ENCODE measurements around the gene STK32C. TPM values are rescaled to one million over a fixed set of nuclear protein-coding genes. Genes with fewer than 3 reads are reported as not detected.

STK32C gene
- total RNA-seq, 1 experiment from 2014 or later: 16.5 TPM

DNA sequence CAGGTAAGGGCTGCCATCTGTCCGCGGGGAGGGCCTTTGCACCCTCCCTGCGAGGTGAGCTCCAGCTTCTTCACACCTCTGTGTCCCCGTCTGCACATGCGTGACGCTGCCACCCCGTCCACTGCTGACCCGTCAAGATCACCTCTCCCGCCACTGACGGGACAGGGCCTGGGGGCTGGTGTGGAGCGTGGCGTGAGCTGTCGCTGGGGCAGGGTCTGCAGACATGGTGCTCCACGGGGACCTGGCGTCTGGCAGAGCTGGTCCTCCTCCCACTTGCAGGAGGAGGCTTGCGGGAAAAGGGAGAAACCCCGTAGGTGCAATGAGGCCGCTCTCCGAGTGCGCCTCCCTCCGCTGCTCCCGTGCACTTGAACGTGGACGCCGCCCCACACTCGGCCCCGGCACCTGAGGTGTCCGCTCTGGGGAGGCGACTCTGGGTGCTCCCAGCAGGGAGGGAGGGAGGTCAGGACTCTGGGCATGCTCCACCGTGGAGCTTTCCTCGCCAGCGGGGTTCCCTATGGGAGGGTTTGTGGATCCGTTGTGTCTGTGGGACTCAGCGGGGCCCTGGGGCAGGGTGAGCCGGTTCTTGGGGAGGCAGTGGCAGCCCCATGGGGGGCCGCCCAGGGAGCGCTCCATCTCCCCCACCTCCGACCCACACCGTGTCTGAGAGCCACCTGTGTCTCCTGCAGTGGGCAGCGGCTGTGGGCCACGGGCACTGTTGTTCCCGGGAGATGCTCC, 138.6 kb downstream of the STK32C start:
- DNase-seq (ENCODE audit: low spot score): no peak
- BruUV-seq (replicated peaks): no TSS peak
- intact Hi-C loops (cut with micrococcal nuclease; ENCODE audit: unreplicated experiment): no loop called here
- ChIA-PET POLR2A (ENCODE audit: low non-redundant PET) (no interaction called here), CTCF (no interaction called here)
- Histone ChIP-seq H3K4me3 (ENCODE audit: low read depth, low read length, poor library complexity, severe bottlenecking) (no peak overlapping the region), H3K4me1 (ENCODE audit: insufficient read depth, low read length, poor library complexity, severe bottlenecking) (no peaks in the 10 kb centered on the region), H3K27me3 (replicated peaks; ENCODE audit: insufficient read depth, low read depth, low read length, poor library complexity) (no peaks in the 10 kb centered on the region), H3K9me3 (ENCODE audit: low read depth, low read length, poor library complexity, severe bottlenecking) (no peaks in the 10 kb centered on the region), H3K36me3 (ENCODE audit: insufficient read depth, low read length, poor library complexity, severe bottlenecking) (no peaks in the 10 kb centered on the region), H3K27ac (ENCODE audit: low read depth, low read length, poor library complexity, severe bottlenecking) (no peak overlapping the region)
- no peak for TF ChIP-seq EZH2 (IDR thresholded peaks at IDR 0.05; ENCODE audit: borderline replicate concordance, low read depth, low read length, poor library complexity, severe bottlenecking)
- TF ChIP-seq, protein P1, sequence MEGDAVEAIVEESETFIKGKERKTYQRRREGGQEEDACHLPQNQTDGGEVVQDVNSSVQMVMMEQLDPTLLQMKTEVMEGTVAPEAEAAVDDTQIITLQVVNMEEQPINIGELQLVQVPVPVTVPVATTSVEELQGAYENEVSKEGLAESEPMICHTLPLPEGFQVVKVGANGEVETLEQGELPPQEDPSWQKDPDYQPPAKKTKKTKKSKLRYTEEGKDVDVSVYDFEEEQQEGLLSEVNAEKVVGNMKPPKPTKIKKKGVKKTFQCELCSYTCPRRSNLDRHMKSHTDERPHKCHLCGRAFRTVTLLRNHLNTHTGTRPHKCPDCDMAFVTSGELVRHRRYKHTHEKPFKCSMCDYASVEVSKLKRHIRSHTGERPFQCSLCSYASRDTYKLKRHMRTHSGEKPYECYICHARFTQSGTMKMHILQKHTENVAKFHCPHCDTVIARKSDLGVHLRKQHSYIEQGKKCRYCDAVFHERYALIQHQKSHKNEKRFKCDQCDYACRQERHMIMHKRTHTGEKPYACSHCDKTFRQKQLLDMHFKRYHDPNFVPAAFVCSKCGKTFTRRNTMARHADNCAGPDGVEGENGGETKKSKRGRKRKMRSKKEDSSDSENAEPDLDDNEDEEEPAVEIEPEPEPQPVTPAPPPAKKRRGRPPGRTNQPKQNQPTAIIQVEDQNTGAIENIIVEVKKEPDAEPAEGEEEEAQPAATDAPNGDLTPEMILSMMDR (conservative IDR thresholded peaks at IDR 0.05; ENCODE audit: low read depth, low read length): no peak

DNA sequence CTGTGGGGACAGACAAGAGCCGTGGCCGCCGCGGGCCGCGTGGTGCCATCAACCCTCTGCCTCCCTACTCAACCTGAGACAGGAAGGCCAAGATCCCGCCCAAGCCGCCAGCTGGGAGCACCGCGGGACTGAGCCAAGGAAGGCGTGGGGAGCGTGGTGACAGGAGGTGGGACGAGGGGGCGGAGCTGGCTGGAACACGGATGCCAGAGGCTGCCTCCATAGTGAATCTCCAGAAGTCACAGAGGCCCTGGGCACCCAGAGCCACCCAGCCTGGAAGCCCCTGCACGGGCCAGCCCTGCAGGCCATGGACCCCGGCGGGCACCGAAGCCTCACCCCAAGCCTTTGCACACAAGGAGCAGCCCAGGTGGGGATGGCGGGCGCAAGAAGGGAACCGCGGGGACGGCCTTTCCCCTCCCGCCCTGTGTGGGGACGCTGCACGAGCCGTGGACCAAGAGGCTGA, 139.1 kb downstream of the STK32C start:
- no peak for DNase-seq (ENCODE audit: low spot score)
- Histone ChIP-seq H3K36me3 (ENCODE audit: insufficient read depth, low read length, poor library complexity, severe bottlenecking) (no peaks in the 10 kb centered on the region), H3K9me3 (ENCODE audit: low read depth, low read length, poor library complexity, severe bottlenecking) (no peaks in the 10 kb centered on the region), H3K27ac (ENCODE audit: low read depth, low read length, poor library complexity, severe bottlenecking) (no peak overlapping the region), H3K4me3 (ENCODE audit: low read depth, low read length, poor library complexity, severe bottlenecking) (no peak overlapping the region), H3K27me3 (replicated peaks; ENCODE audit: insufficient read depth, low read depth, low read length, poor library complexity) (no peaks in the 10 kb centered on the region), H3K4me1 (ENCODE audit: insufficient read depth, low read length, poor library complexity, severe bottlenecking) (no peaks in the 10 kb centered on the region)
- BruUV-seq (replicated peaks): no TSS peak
- intact Hi-C loops (cut with micrococcal nuclease; ENCODE audit: unreplicated experiment): no loop called here
- TF ChIP-seq, protein P1 (conservative IDR thresholded peaks at IDR 0.05; ENCODE audit: low read depth, low read length): no peak
- no peak for TF ChIP-seq EZH2 (IDR thresholded peaks at IDR 0.05; ENCODE audit: borderline replicate concordance, low read depth, low read length, poor library complexity, severe bottlenecking)
- ChIA-PET CTCF (no interaction called here), POLR2A (ENCODE audit: low non-redundant PET) (no interaction called here)

- POLR2A ChIA-PET (ENCODE audit: low non-redundant PET): no interaction called here
Measured at GRCh38 chr10:132167976-132168375, 139.8 kb downstream of the STK32C start.

More at GRCh38 chr10:132167976-132168375, 139.8 kb downstream of the STK32C start:
- Histone ChIP-seq H3K27me3 (replicated peaks; ENCODE audit: insufficient read depth, low read depth, low read length, poor library complexity) (no peaks in the 10 kb centered on the region), H3K36me3 (ENCODE audit: insufficient read depth, low read length, poor library complexity, severe bottlenecking) (no peaks in the 10 kb centered on the region), H3K4me3 (ENCODE audit: low read depth, low read length, poor library complexity, severe bottlenecking) (no peak overlapping the region), H3K4me1 (ENCODE audit: insufficient read depth, low read length, poor library complexity, severe bottlenecking) (no peaks in the 10 kb centered on the region), H3K9me3 (ENCODE audit: low read depth, low read length, poor library complexity, severe bottlenecking) (no peaks in the 10 kb centered on the region), H3K27ac (ENCODE audit: low read depth, low read length, poor library complexity, severe bottlenecking) (no peak overlapping the region)
- no TSS peak for BruUV-seq (replicated peaks)
- CTCF ChIA-PET: no interaction called here
- no peak for DNase-seq (ENCODE audit: low spot score)
- intact Hi-C loops (cut with micrococcal nuclease; ENCODE audit: unreplicated experiment): no loop called here
- TF ChIP-seq, protein P1 (conservative IDR thresholded peaks at IDR 0.05; ENCODE audit: low read depth, low read length): no peak
- no peak for TF ChIP-seq EZH2 (IDR thresholded peaks at IDR 0.05; ENCODE audit: borderline replicate concordance, low read depth, low read length, poor library complexity, severe bottlenecking)

All from A673 (cell line).